GM21526 (cell line): ENCODE data around the gene TECRL.

Experiments
- ATAC-seq: cut with Tn5 transposase; IDR thresholded peaks from one replicate; pipeline ENCODE4 v1.9.1; 2021; ENCODE audit warnings: moderate library complexity; ENCODE audit not compliant: unreplicated experiment, low FRiP score

TECRL gene

GRCh38 chr4:64334964-64335363 is 74.3 kb downstream of the TECRL start:
- no peak for ATAC-seq

GRCh38 chr4:64330143-64330542 is 79.1 kb downstream of the TECRL start:
- ATAC-seq: no peak

GRCh38 chr4:64327237-64327636 is 82.0 kb downstream of the TECRL start:
- ATAC-seq: no peak

- no peak for ATAC-seq
Measured at GRCh38 chr4:64326507-64326906, 82.7 kb downstream of the TECRL start.

- ATAC-seq: no peak
Measured at GRCh38 chr4:64306255-64306565, 103.0 kb downstream of the TECRL start.

- no peak for ATAC-seq
Measured at GRCh38 chr4:64305565-64306254, 103.5 kb downstream of the TECRL start.

- no peak for ATAC-seq
Measured at GRCh38 chr4:64272432-64272831, 136.8 kb downstream of the TECRL start.

- ATAC-seq: no peak
Measured at GRCh38 chr4:64271601-64272081, 137.6 kb downstream of the TECRL start.

- ATAC-seq: no peak
Measured at GRCh38 chr4:64266669-64267068, 142.6 kb downstream of the TECRL start.

GRCh38 chr4:64266263-64266662 is 143.0 kb downstream of the TECRL start:
- ATAC-seq: no peak

GRCh38 chr4:64251781-64252180 is 157.5 kb downstream of the TECRL start:
- ATAC-seq: no peak

GRCh38 chr4:64250488-64250887 is 158.8 kb downstream of the TECRL start:
- no peak for ATAC-seq

- no peak for ATAC-seq
Measured at GRCh38 chr4:64250061-64250460, 159.2 kb downstream of the TECRL start.

- ATAC-seq: no peak
Measured at GRCh38 chr4:64248186-64248585, 161.1 kb downstream of the TECRL start.

- ATAC-seq: no peak
Measured at GRCh38 chr4:64230709-64231310, 178.4 kb downstream of the TECRL start.
